CD14-positive monocyte (primary cell): ENCODE measurements around the gene NEDD8. TPM values are rescaled to one million over a fixed set of nuclear protein-coding genes. Genes with fewer than 3 reads are reported as not detected.
A peak's percentile ranks its signal among the peaks of the same experiment; 100 is the strongest.

ENCODE experiments used
- DNase-seq, 3 donors: peaks; one replicate each; pipeline ENCODE4 v3.0.0-alpha.2; 2011 to 2022
- H2AFZ ChIP-seq: 2 replicates; pipeline ENCODE4 v1.6.0; 2012; ENCODE audit warnings: mild to moderate bottlenecking, low read depth, low read length, inconsistent platforms; ENCODE audit not compliant: insufficient read depth, poor library complexity, severe bottlenecking
- H3K27ac ChIP-seq, 2 donors: 1 replicate in 1 of 2; 2 replicates in 1 of 2; pipeline ENCODE4 v1.5.1; 2012 to 2013; ENCODE audit warnings: low read length in 2 of 2, control low read depth in 1 of 2, inconsistent platforms in 1 of 2, low read depth in 1 of 2, mild to moderate bottlenecking in 1 of 2
- H3K27me3 ChIP-seq, 2 donors: one replicate each; pipeline versions ENCODE4 v1.6.0 to v1.6.1; 2011 to 2013; ENCODE audit warnings: low read length in 2 of 2; ENCODE audit not compliant: control insufficient read depth in 2 of 2, insufficient read depth in 2 of 2
- H3K36me3 ChIP-seq, 2 donors: replicated peaks in 1 of 2; 1 replicate in 1 of 2; 2 replicates in 1 of 2; pipeline versions ENCODE4 v1.5.1 to v1.6.1; 2012 to 2013; ENCODE audit warnings: low read length in 2 of 2, control low read depth in 1 of 2, inconsistent platforms in 1 of 2, mild to moderate bottlenecking in 1 of 2; ENCODE audit not compliant: insufficient read depth in 2 of 2, control insufficient read depth in 1 of 2
- H3K4me1 ChIP-seq, 2 donors: 1 replicate in 1 of 2; 2 replicates in 1 of 2; pipeline versions ENCODE4 v1.5.1 to v1.6.1; 2012 to 2013; ENCODE audit warnings: low read length in 2 of 2, control low read depth in 1 of 2, inconsistent platforms in 1 of 2, mild to moderate bottlenecking in 1 of 2, moderate library complexity in 1 of 2; ENCODE audit not compliant: insufficient read depth in 2 of 2, control insufficient read depth in 1 of 2
- H3K4me2 ChIP-seq: replicated peaks from 2 replicates; pipeline ENCODE3; 2012; ENCODE audit warnings: low read length, moderate library complexity, mild to moderate bottlenecking; ENCODE audit not compliant: poor library complexity, severe bottlenecking; ENCODE audit errors: extremely low read depth
- H3K4me3 ChIP-seq, 3 experiments: fragments of 200-600 bp in 1 of 3; sonication (generic) in 1 of 3; replicated peaks in 1 of 3; 1 replicate in 2 of 3; 2 replicates in 1 of 3; pipeline ENCODE4 v1.5.1; 2011 to 2013; ENCODE audit warnings: low read length in 3 of 3, mild to moderate bottlenecking in 3 of 3, control low read depth in 2 of 3, low read depth in 2 of 3, inconsistent platforms in 1 of 3, moderate library complexity in 1 of 3
- H3K79me2 ChIP-seq: 2 replicates; pipeline ENCODE4 v1.6.0; 2012; ENCODE audit warnings: mild to moderate bottlenecking, control low read depth, inconsistent platforms, low read length, moderate library complexity; ENCODE audit not compliant: insufficient read depth
- H3K9ac ChIP-seq: 2 replicates; pipeline ENCODE4 v1.6.0; 2017; ENCODE audit warnings: low read length, mild to moderate bottlenecking; ENCODE audit not compliant: insufficient read depth, poor library complexity, severe bottlenecking
- H3K9me3 ChIP-seq, 2 donors: replicated peaks in 1 of 2; 1 replicate in 1 of 2; 2 replicates in 1 of 2; pipeline versions ENCODE4 v1.5.1 to v1.6.1; 2012 to 2013; ENCODE audit warnings: low read length in 2 of 2, control low read depth in 1 of 2; ENCODE audit not compliant: control insufficient read depth in 1 of 2, insufficient read depth in 1 of 2
- H4K20me1 ChIP-seq: 2 replicates; pipeline ENCODE4 v1.6.0; 2012; ENCODE audit warnings: mild to moderate bottlenecking, low read length, control low read depth, moderate library complexity; ENCODE audit not compliant: insufficient read depth
- H3K27ac Mint-ChIP-seq, 7 donors: one replicate each; pipeline ENCODE4 v1.8.0; 2020; ENCODE audit warnings: mild to moderate bottlenecking in 7 of 7, mixed read lengths in 7 of 7, moderate library complexity in 6 of 7, inconsistent platforms in 2 of 7
- H3K27me3 Mint-ChIP-seq, 3 donors: one replicate each; pipeline ENCODE4 v1.8.0; 2021 to 2022; ENCODE audit warnings: low read depth in 3 of 3, mild to moderate bottlenecking in 3 of 3, mixed read lengths in 3 of 3, moderate library complexity in 3 of 3, inconsistent platforms in 1 of 3
- H3K36me3 Mint-ChIP-seq, 2 donors: one replicate each; pipeline ENCODE4 v1.8.0; 2020; ENCODE audit warnings: mixed read lengths in 2 of 2, inconsistent platforms in 1 of 2, mild to moderate bottlenecking in 1 of 2
- H3K4me1 Mint-ChIP-seq: one replicate; pipeline ENCODE4 v1.8.0; 2020; ENCODE audit warnings: mild to moderate bottlenecking, mixed read lengths
- H3K4me3 Mint-ChIP-seq, 2 donors: one replicate each; pipeline ENCODE4 v1.8.0; 2020; ENCODE audit warnings: mild to moderate bottlenecking in 2 of 2, mixed read lengths in 2 of 2, moderate library complexity in 1 of 2
- H3K9me3 Mint-ChIP-seq, 7 donors: one replicate each; pipeline ENCODE4 v1.8.0; 2020 to 2022; ENCODE audit warnings: mixed read lengths in 7 of 7, mild to moderate bottlenecking in 6 of 7, moderate library complexity in 6 of 7, inconsistent platforms in 2 of 7
- WGBS: methylation state at CpG from one replicate; pipeline ENCODE4 v1.1.5; 2013; ENCODE audit warnings: missing lambda C conversion rate; ENCODE audit not compliant: insufficient coverage; 5-methylcytosine and 5-hydroxymethylcytosine counted together
- intact Hi-C, 2 donors: fragments of 100-400 bp; cut with micrococcal nuclease; formaldehyde crosslinking; loops; one replicate each; pipeline versions ENCODE4 v1.15.0 to v1.15.1; 2023
- polyA plus RNA-seq, 3 donors: library from polyadenylated mRNA; depleted of rRNA in 1 of 3; unstranded in 2 of 3; stranded (reverse) in 1 of 3; fragments of 300-500 nt in 2 of 3; fragments of >200 nt in 1 of 3; fragmentation: Illumina TruSeq in 2 of 3; gene quantifications; 1 replicate in 2 of 3; 2 replicates in 1 of 3; pipeline ENCODE4 v1.2.3, GENCODE V29; 2012 to 2021
- TF ChIP-seq, protein P1 (sequence below): fragments of 200-600 bp; IDR thresholded peaks from one replicate; pipeline ENCODE4 v1.8.0; 2022; ENCODE audit warnings: antibody characterized with exemption, mild to moderate bottlenecking

Gene NEDD8
- polyA plus RNA-seq, 3 donors: 164 to 335 (median 306) TPM

DNA sequence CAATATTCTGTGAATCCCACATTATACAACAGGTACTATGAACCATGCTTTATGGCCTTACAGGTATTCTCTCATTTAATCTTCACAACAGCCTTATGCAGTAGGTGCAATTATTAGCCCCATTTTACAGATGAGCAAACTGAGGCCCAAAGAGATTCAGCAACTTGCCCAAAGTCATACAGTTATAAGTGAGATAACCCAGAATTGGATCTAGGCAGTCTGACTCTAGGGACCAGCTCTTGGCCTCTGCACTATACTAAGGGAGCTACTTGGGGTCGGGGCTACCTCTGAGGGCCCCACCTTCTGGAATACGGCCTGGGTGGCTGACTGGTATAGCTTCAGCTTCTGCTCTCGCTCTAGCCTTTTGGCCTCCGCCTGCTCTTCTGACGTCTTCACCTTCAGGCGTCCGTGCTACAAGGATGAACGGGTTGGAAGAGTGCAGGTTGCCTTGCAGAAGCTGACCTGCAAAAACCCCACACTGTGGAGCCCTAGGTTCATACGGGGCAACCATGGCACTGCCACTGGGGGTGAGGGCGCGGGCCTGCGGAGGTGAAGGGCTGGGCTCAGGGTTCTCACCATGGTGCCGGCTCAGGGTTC lies 38.5 kb upstream of the NEDD8 start:
- 23% methylated on average over 12 of the region's 13 CpGs for WGBS
- Histone ChIP-seq H3K4me3 (peak overlapping the region; percentile 71 to 97 (median 85)), H3K9me3 (no peaks in the 10 kb centered on the region), H3K27ac (peak overlapping the region; percentile 72 to 98), H3K27me3 (no peaks in the 10 kb centered on the region), H3K36me3 (peaks cover 44 to 46% of the 10 kb centered on the region in 2 donors), H3K4me1 (peaks cover 47 to 51% of the 10 kb centered on the region in 2 donors), H3K4me2 (peak overlapping the region; percentile 85), H2AFZ (peak overlapping the region; percentile 98), H4K20me1 (no peaks in the 10 kb centered on the region), H3K79me2 (peaks cover 40% of the 10 kb centered on the region), H3K9ac (peak overlapping the region; percentile 99)
- intact Hi-C loops: loop anchor here in 1 of 2 donors (2.0 kb wide), 1 partner anchor 28 kb away; the partner anchor contains the start of gene TINF2
- peaks cover 0 to 2% (median 0%) of the 10 kb centered on the region in 7 donors for H3K9me3 Mint-ChIP-seq
- peaks cover 50% of the 10 kb centered on the region for H3K4me1 Mint-ChIP-seq
- peak overlapping the region; percentile 66 to 97 (median 96) for H3K27ac Mint-ChIP-seq
- H3K27me3 Mint-ChIP-seq: peaks cover 0 to 2% (median 0%) of the 10 kb centered on the region in 3 donors
- H3K36me3 Mint-ChIP-seq: peaks cover 40 to 46% of the 10 kb centered on the region in 2 donors
- no peak for DNase-seq
- TF ChIP-seq, protein P1, sequence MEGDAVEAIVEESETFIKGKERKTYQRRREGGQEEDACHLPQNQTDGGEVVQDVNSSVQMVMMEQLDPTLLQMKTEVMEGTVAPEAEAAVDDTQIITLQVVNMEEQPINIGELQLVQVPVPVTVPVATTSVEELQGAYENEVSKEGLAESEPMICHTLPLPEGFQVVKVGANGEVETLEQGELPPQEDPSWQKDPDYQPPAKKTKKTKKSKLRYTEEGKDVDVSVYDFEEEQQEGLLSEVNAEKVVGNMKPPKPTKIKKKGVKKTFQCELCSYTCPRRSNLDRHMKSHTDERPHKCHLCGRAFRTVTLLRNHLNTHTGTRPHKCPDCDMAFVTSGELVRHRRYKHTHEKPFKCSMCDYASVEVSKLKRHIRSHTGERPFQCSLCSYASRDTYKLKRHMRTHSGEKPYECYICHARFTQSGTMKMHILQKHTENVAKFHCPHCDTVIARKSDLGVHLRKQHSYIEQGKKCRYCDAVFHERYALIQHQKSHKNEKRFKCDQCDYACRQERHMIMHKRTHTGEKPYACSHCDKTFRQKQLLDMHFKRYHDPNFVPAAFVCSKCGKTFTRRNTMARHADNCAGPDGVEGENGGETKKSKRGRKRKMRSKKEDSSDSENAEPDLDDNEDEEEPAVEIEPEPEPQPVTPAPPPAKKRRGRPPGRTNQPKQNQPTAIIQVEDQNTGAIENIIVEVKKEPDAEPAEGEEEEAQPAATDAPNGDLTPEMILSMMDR: no peak
- H3K4me3 Mint-ChIP-seq: peak overlapping the region; percentile 89 to 92

DNA sequence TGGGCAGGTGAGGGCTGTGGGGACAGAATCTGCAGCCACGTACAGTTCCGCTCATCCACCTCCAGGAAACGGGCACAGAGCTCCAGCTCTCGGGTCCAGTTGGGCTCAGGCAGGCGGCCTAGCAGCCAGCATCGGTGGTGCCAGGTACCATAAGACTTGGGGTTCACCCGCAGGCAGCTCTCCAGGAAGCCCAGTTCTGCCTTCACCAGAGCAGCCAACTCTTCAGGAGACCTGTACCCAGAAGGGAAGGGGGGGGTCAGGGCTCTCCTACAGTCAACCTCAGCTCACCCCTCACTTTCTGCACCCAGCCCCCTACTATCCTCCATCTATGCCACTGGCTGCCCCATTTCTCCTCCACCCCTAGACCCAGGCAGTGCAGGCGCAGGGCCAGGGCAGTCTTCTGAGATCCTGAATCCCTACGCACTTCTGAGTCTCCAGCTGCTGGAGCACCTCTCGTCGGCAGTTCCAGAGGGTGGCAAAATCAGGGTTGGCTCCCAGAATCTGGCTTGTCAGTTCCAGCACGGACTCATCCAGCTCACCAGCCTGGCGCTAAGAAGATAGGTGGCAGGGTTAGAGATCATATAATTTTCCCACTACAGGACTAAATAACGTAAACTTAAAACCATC lies 37.9 kb upstream of the NEDD8 start:
- Histone ChIP-seq H3K4me1 (peaks cover 41 to 45% of the 10 kb centered on the region in 2 donors), H4K20me1 (no peaks in the 10 kb centered on the region), H3K4me3 (no peak overlapping the region), H3K9me3 (no peaks in the 10 kb centered on the region), H2AFZ (no peak overlapping the region), H3K27me3 (no peaks in the 10 kb centered on the region), H3K79me2 (peaks cover 34% of the 10 kb centered on the region), H3K9ac (no peak overlapping the region), H3K4me2 (peak overlapping the region; percentile 85), H3K27ac (no peak overlapping the region), H3K36me3 (peaks cover 50 to 52% of the 10 kb centered on the region in 2 donors)
- TF ChIP-seq, protein P1: no peak
- intact Hi-C loops: loop anchor here in 1 of 2 donors (2.0 kb wide), 1 partner anchor 27 kb away; the partner anchor contains the start of gene TINF2
- 99% methylated on average over 9 of the region's 14 CpGs for WGBS
- no peak for DNase-seq
- H3K9me3 Mint-ChIP-seq: peaks cover 0 to 2% (median 0%) of the 10 kb centered on the region in 7 donors
- peaks cover 0 to 2% (median 0%) of the 10 kb centered on the region in 3 donors for H3K27me3 Mint-ChIP-seq
- peaks cover 44% of the 10 kb centered on the region for H3K4me1 Mint-ChIP-seq
- peaks cover 43 to 52% of the 10 kb centered on the region in 2 donors for H3K36me3 Mint-ChIP-seq
- H3K4me3 Mint-ChIP-seq: peak overlapping the region in 1 of 2 donors; percentile 24
- H3K27ac Mint-ChIP-seq: peak overlapping the region in 1 of 7 donors; percentile 15
